PFSK-1 (cell line): ENCODE measurements around the gene BRSK2.
A peak's percentile ranks its signal among the peaks of the same experiment; 100 is the strongest.

ENCODE experiments used
- POLR2AphosphoS5 ChIP-seq: IDR thresholded peaks from 2 replicates; pipeline ENCODE4 v1.6.1; 2012; ENCODE audit warnings: low read depth, mild to moderate bottlenecking, control low read depth, low read length, moderate library complexity
- TF ChIP-seq, protein P1 (sequence below), 2 experiments: IDR thresholded peaks; 2 replicates each; pipeline versions ENCODE4 v1.6.1 to v1.8.0; 2011 to 2012; ENCODE audit warnings: low read depth in 2 of 2, low read length in 2 of 2, control low read depth in 1 of 2, inconsistent platforms in 1 of 2, mild to moderate bottlenecking in 1 of 2, moderate library complexity in 1 of 2; ENCODE audit not compliant: insufficient read depth in 1 of 2

DNA sequence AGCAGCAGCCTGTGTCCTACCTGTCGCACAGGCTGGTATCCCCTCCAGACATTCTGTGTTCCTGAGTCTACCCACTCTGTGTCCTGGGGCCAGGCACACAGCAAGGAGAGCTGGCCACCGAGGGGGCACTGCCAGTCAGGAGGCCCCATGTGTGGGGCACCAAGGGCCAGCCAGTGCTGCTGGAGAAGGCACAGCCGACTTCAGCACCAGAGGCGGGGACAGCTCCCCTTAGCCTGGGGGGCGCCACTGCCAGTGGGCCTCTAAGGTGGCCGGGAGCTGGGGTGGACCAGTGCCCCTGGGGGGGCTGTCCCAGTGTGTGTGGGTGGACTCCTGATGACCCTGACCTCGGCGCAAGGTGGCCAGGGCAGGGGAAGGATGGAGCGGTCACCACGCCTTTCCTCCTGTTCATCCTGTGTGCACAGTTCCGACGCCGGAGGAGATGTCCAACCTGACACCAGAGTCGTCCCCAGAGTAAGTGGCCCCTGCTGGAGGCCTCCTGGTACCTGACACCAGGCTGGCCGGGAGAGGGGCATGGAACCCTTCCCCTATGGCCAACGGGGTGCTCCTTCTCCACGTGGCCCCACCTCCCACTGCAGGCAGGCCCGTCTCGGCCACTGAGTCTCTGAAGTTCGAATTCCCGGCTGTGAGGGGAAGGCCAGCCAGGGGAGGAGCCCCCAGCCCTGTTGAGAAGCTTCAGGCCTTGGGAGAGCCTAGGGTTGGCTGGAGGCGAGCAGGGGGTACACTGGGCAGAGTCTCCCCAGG, 61.4 kb downstream of the BRSK2 start:
- TF ChIP-seq, protein P1, sequence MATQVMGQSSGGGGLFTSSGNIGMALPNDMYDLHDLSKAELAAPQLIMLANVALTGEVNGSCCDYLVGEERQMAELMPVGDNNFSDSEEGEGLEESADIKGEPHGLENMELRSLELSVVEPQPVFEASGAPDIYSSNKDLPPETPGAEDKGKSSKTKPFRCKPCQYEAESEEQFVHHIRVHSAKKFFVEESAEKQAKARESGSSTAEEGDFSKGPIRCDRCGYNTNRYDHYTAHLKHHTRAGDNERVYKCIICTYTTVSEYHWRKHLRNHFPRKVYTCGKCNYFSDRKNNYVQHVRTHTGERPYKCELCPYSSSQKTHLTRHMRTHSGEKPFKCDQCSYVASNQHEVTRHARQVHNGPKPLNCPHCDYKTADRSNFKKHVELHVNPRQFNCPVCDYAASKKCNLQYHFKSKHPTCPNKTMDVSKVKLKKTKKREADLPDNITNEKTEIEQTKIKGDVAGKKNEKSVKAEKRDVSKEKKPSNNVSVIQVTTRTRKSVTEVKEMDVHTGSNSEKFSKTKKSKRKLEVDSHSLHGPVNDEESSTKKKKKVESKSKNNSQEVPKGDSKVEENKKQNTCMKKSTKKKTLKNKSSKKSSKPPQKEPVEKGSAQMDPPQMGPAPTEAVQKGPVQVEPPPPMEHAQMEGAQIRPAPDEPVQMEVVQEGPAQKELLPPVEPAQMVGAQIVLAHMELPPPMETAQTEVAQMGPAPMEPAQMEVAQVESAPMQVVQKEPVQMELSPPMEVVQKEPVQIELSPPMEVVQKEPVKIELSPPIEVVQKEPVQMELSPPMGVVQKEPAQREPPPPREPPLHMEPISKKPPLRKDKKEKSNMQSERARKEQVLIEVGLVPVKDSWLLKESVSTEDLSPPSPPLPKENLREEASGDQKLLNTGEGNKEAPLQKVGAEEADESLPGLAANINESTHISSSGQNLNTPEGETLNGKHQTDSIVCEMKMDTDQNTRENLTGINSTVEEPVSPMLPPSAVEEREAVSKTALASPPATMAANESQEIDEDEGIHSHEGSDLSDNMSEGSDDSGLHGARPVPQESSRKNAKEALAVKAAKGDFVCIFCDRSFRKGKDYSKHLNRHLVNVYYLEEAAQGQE (IDR thresholded peaks at IDR 0.05; ENCODE audit: insufficient read depth in 1 of 2, low read depth in 2 of 2, low read length in 2 of 2), result peak; percentile 81 to 93
- no peak for TF ChIP-seq POLR2AphosphoS5
